Measurements from ENCODE around the gene MTRF1L. TPM values are rescaled to one million over a fixed set of nuclear protein-coding genes. Genes with fewer than 3 reads are reported as not detected.

MTRF1L gene
- total RNA-seq, 1 experiment from 2014 or later: 17.4 TPM

- no peak for DNase-seq
- Histone ChIP-seq H3K4me2 (ENCODE audit: low read depth, low read length, poor library complexity, severe bottlenecking) (no peak overlapping the region), H2AFZ (ENCODE audit: low read length) (no peak overlapping the region), H3K9me2 (replicated peaks; ENCODE audit: insufficient read depth, low read length) (no peaks in the 10 kb centered on the region), H3K4me1 (ENCODE audit: low read length) (no peaks in the 10 kb centered on the region), H4K20me1 (ENCODE audit: insufficient read depth, low read depth, low read length) (no peaks in the 10 kb centered on the region), H3K79me2 (ENCODE audit: low read length) (no peaks in the 10 kb centered on the region), H3K36me3 (ENCODE audit: insufficient read depth, low read length) (no peaks in the 10 kb centered on the region), H3K9me3 (ENCODE audit: low read length) (no peaks in the 10 kb centered on the region), H3K4me3 (ENCODE audit: low read length) (no peak overlapping the region), H3K27me3 (ENCODE audit: low read length) (no peaks in the 10 kb centered on the region), H3K9ac (ENCODE audit: low read length) (no peak overlapping the region), H3K27ac (ENCODE audit: low read length) (no peak overlapping the region)
Observed at GRCh38 chr6:152952045-152952444, 50.5 kb downstream of the MTRF1L start.

DNA sequence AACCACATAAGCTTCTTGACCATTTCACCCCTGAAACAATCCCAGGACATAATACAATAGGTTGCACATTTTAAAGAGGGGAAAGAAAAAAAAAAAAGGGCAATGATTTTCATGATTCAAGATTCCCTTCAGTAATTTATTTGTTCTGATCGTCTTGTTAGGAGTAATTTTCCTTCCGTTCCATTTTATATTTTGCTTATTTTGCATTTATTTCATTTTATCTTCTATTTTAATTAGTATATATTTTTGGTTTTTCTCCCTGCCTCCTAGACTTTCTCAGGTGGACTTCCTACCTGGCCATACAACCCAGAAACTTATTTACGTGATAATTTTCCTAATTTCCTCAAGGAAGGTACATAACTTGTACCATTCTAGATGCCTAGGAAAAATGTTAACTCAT, 52.3 kb downstream of the MTRF1L start:
- no peak overlapping the region for H3K9ac ChIP-seq (ENCODE audit: low read length)
- no peaks in the 10 kb centered on the region for H3K4me1 ChIP-seq (ENCODE audit: low read length)
- no peak overlapping the region for H3K4me3 ChIP-seq (ENCODE audit: low read length)
- H3K9me3 ChIP-seq (ENCODE audit: low read length): no peaks in the 10 kb centered on the region
- no peaks in the 10 kb centered on the region for H3K9me2 ChIP-seq (replicated peaks; ENCODE audit: insufficient read depth, low read length)
- DNase-seq: no peak
- H4K20me1 ChIP-seq (ENCODE audit: insufficient read depth, low read depth, low read length): no peaks in the 10 kb centered on the region
- no peaks in the 10 kb centered on the region for H3K36me3 ChIP-seq (ENCODE audit: insufficient read depth, low read length)
- no peak overlapping the region for H2AFZ ChIP-seq (ENCODE audit: low read length)
- H3K27me3 ChIP-seq (ENCODE audit: low read length): no peaks in the 10 kb centered on the region
- H3K4me2 ChIP-seq (ENCODE audit: low read depth, low read length, poor library complexity, severe bottlenecking): no peak overlapping the region
- no peaks in the 10 kb centered on the region for H3K79me2 ChIP-seq (ENCODE audit: low read length)
- H3K27ac ChIP-seq (ENCODE audit: low read length): no peak overlapping the region

DNA sequence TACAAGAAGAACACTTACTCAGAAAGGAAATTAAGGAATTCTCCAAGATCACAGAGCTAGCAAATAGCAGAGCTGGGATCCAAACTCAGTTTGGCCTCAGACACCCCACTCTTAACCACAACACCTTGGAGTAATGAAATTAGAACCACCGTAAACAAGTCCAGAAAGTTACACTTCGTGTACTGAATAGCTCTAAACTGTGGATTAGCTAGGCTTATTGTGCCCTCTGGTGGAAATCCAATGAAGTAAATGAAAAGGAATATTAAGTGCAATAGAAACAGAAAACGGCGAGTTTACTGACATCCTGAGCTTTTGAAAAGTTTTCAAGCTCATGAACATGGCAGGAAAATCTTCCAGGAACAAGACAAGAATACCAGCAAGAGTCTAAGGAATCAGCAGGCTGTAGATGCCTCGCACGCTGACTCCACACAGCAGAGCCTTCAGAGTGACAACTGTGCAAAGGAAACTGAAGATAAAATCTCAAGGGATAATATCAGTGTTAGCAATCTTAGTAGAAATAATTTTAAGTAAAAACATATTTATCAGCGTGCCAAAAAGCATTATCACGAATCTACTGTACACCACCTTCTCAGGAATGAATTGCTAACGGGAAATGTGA, 54.2 kb downstream of the MTRF1L start:
- no peak overlapping the region for H2AFZ ChIP-seq (ENCODE audit: low read length)
- no peaks in the 10 kb centered on the region for H3K36me3 ChIP-seq (ENCODE audit: insufficient read depth, low read length)
- H3K27me3 ChIP-seq (ENCODE audit: low read length): no peaks in the 10 kb centered on the region
- DNase-seq: peak; percentile 80
- H3K9me2 ChIP-seq (replicated peaks; ENCODE audit: insufficient read depth, low read length): no peaks in the 10 kb centered on the region
- no peak overlapping the region for H3K4me2 ChIP-seq (ENCODE audit: low read depth, low read length, poor library complexity, severe bottlenecking)
- no peaks in the 10 kb centered on the region for H4K20me1 ChIP-seq (ENCODE audit: insufficient read depth, low read depth, low read length)
- H3K27ac ChIP-seq (ENCODE audit: low read length): no peak overlapping the region
- H3K9me3 ChIP-seq (ENCODE audit: low read length): no peaks in the 10 kb centered on the region
- no peaks in the 10 kb centered on the region for H3K4me1 ChIP-seq (ENCODE audit: low read length)
- H3K79me2 ChIP-seq (ENCODE audit: low read length): no peaks in the 10 kb centered on the region
- no peak overlapping the region for H3K9ac ChIP-seq (ENCODE audit: low read length)
- H3K4me3 ChIP-seq (ENCODE audit: low read length): no peak overlapping the region

- Histone ChIP-seq H4K20me1 (ENCODE audit: insufficient read depth, low read depth, low read length) (no peaks in the 10 kb centered on the region), H3K9ac (ENCODE audit: low read length) (no peak overlapping the region), H3K36me3 (ENCODE audit: insufficient read depth, low read length) (no peaks in the 10 kb centered on the region), H2AFZ (ENCODE audit: low read length) (no peak overlapping the region), H3K4me3 (ENCODE audit: low read length) (no peak overlapping the region), H3K4me2 (ENCODE audit: low read depth, low read length, poor library complexity, severe bottlenecking) (no peak overlapping the region), H3K9me2 (replicated peaks; ENCODE audit: insufficient read depth, low read length) (no peaks in the 10 kb centered on the region), H3K79me2 (ENCODE audit: low read length) (no peaks in the 10 kb centered on the region), H3K4me1 (ENCODE audit: low read length) (no peaks in the 10 kb centered on the region), H3K9me3 (ENCODE audit: low read length) (no peaks in the 10 kb centered on the region), H3K27ac (ENCODE audit: low read length) (no peak overlapping the region), H3K27me3 (ENCODE audit: low read length) (no peaks in the 10 kb centered on the region)
- DNase-seq: no peak
Observed at GRCh38 chr6:152946995-152947394, 55.5 kb downstream of the MTRF1L start.

GRCh38 chr6:152946484-152946883, 56.0 kb downstream of the MTRF1L start:
- Histone ChIP-seq H3K27ac (ENCODE audit: low read length) (no peak overlapping the region), H3K36me3 (ENCODE audit: insufficient read depth, low read length) (no peaks in the 10 kb centered on the region), H3K9me2 (replicated peaks; ENCODE audit: insufficient read depth, low read length) (no peaks in the 10 kb centered on the region), H4K20me1 (ENCODE audit: insufficient read depth, low read depth, low read length) (no peaks in the 10 kb centered on the region), H3K4me1 (ENCODE audit: low read length) (no peaks in the 10 kb centered on the region), H3K4me2 (ENCODE audit: low read depth, low read length, poor library complexity, severe bottlenecking) (no peak overlapping the region), H3K9ac (ENCODE audit: low read length) (no peak overlapping the region), H3K9me3 (ENCODE audit: low read length) (no peaks in the 10 kb centered on the region), H3K79me2 (ENCODE audit: low read length) (no peaks in the 10 kb centered on the region), H3K4me3 (ENCODE audit: low read length) (no peak overlapping the region), H3K27me3 (ENCODE audit: low read length) (no peaks in the 10 kb centered on the region), H2AFZ (ENCODE audit: low read length) (no peak overlapping the region)
- DNase-seq: no peak

DNA sequence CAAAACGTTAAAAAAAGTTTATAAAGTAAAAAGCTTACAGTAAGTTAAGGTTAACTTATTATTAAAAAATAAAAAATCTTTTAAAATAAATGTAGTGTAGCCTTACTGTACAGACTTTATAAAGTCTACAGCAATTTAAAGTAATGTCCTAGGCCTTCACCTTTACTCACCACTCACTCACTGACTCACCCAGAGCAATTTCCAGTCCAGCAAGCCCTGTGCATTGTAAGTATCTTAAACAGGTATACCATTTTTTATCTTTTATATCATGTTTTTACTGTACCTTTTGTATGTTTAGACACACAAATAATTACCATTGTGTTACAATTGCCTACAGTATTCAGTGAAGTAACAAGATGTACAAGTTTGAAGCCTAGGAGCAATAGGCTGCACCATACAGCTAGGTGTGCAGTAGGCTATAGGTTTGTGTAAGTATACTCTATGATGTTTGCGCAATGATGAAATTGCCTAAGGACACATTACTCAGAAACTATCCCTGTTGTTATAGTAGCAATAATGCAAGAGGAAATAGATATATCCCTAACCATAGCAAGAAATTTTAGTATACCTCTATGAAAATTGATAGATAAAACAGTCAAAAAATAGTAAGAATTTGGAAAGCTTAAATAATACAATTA, 59.1 kb downstream of the MTRF1L start:
- DNase-seq: no peak
- no peaks in the 10 kb centered on the region for H3K36me3 ChIP-seq (ENCODE audit: insufficient read depth, low read length)
- H3K9ac ChIP-seq (ENCODE audit: low read length): no peak overlapping the region
- H3K4me2 ChIP-seq (ENCODE audit: low read depth, low read length, poor library complexity, severe bottlenecking): no peak overlapping the region
- H4K20me1 ChIP-seq (ENCODE audit: insufficient read depth, low read depth, low read length): no peaks in the 10 kb centered on the region
- no peak overlapping the region for H2AFZ ChIP-seq (ENCODE audit: low read length)
- no peaks in the 10 kb centered on the region for H3K9me2 ChIP-seq (replicated peaks; ENCODE audit: insufficient read depth, low read length)
- H3K27ac ChIP-seq (ENCODE audit: low read length): no peak overlapping the region
- no peaks in the 10 kb centered on the region for H3K79me2 ChIP-seq (ENCODE audit: low read length)
- no peaks in the 10 kb centered on the region for H3K4me1 ChIP-seq (ENCODE audit: low read length)
- H3K27me3 ChIP-seq (ENCODE audit: low read length): no peaks in the 10 kb centered on the region
- no peak overlapping the region for H3K4me3 ChIP-seq (ENCODE audit: low read length)
- no peaks in the 10 kb centered on the region for H3K9me3 ChIP-seq (ENCODE audit: low read length)

- Histone ChIP-seq H3K4me2 (ENCODE audit: low read depth, low read length, poor library complexity, severe bottlenecking) (no peak overlapping the region), H3K27ac (ENCODE audit: low read length) (no peak overlapping the region), H3K36me3 (ENCODE audit: insufficient read depth, low read length) (no peaks in the 10 kb centered on the region), H2AFZ (ENCODE audit: low read length) (no peak overlapping the region), H3K9ac (ENCODE audit: low read length) (no peak overlapping the region), H3K79me2 (ENCODE audit: low read length) (no peaks in the 10 kb centered on the region), H3K9me2 (replicated peaks; ENCODE audit: insufficient read depth, low read length) (no peaks in the 10 kb centered on the region), H3K27me3 (ENCODE audit: low read length) (no peaks in the 10 kb centered on the region), H3K4me1 (ENCODE audit: low read length) (no peaks in the 10 kb centered on the region), H3K9me3 (ENCODE audit: low read length) (no peaks in the 10 kb centered on the region), H4K20me1 (ENCODE audit: insufficient read depth, low read depth, low read length) (no peaks in the 10 kb centered on the region), H3K4me3 (ENCODE audit: low read length) (no peak overlapping the region)
- no peak for DNase-seq
Observed at GRCh38 chr6:152942319-152942869, 60.1 kb downstream of the MTRF1L start.

DNA sequence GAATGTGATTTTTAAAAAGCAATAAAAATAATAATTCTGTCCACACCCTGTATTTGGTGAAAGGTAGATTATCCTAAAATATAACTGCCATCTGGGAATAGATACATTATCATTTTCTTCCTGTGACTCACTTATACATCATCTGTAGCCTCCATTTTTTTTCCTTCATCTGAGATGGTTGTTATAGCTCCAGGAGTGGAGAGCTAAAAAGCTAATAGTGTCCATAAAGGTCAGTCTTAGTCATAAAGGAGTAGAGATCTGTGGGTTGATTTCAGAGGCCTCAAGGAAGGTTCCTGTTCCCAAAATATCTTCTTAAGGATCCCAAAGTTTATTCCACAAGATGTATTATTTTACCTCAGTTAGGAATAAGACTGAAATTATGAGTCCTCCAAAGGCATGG, 60.8 kb downstream of the MTRF1L start:
- Histone ChIP-seq H3K9me3 (ENCODE audit: low read length) (no peaks in the 10 kb centered on the region), H3K36me3 (ENCODE audit: insufficient read depth, low read length) (no peaks in the 10 kb centered on the region), H3K9me2 (replicated peaks; ENCODE audit: insufficient read depth, low read length) (no peaks in the 10 kb centered on the region), H3K4me3 (ENCODE audit: low read length) (no peak overlapping the region), H3K4me2 (ENCODE audit: low read depth, low read length, poor library complexity, severe bottlenecking) (no peak overlapping the region), H2AFZ (ENCODE audit: low read length) (no peak overlapping the region), H3K9ac (ENCODE audit: low read length) (no peak overlapping the region), H3K79me2 (ENCODE audit: low read length) (no peaks in the 10 kb centered on the region), H3K4me1 (ENCODE audit: low read length) (no peaks in the 10 kb centered on the region), H3K27me3 (ENCODE audit: low read length) (no peaks in the 10 kb centered on the region), H3K27ac (ENCODE audit: low read length) (no peak overlapping the region), H4K20me1 (ENCODE audit: insufficient read depth, low read depth, low read length) (no peaks in the 10 kb centered on the region)
- no peak for DNase-seq
